Skeletal muscle cell (primary cell): Measurements from ENCODE around the gene SLAMF7.
"Not testable (repeated sequence)": the region's sequence is repeated elsewhere in the genome, so short reads cannot be mapped to it uniquely, and the experiment has no call there.

ENCODE experiments used
- DNase-seq: peaks from one replicate; pipeline ENCODE4 v3.0.0-alpha.2; 2010; ENCODE audit warnings: low read depth
- H3K4me3 ChIP-seq: 2 replicates; pipeline ENCODE4 v1.5.1; 2011; ENCODE audit warnings: low read depth, mild to moderate bottlenecking, control low read depth, low read length, moderate library complexity

SLAMF7 gene

DNA sequence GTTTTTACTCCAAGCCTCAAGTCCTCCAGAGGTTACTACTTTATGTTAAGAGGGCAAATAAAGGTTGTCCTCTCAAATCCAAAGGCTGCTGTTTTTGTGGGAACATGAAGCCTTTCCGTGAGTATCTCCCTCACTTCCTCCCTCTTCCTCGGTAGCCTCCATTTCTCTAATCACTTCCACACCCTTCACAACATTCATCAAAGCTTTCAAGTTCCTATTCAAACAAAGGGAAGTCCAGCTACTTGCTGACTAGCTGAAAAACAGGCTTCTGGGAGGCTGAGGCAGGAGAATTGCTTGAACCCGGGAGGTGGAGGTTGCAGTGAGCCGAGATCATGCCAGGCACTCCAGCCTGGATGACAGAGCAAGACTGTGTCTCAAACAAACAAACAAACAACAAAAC, 20.8 kb upstream of the SLAMF7 start:
- no peak overlapping the region for H3K4me3 ChIP-seq
- no peak for DNase-seq

DNA sequence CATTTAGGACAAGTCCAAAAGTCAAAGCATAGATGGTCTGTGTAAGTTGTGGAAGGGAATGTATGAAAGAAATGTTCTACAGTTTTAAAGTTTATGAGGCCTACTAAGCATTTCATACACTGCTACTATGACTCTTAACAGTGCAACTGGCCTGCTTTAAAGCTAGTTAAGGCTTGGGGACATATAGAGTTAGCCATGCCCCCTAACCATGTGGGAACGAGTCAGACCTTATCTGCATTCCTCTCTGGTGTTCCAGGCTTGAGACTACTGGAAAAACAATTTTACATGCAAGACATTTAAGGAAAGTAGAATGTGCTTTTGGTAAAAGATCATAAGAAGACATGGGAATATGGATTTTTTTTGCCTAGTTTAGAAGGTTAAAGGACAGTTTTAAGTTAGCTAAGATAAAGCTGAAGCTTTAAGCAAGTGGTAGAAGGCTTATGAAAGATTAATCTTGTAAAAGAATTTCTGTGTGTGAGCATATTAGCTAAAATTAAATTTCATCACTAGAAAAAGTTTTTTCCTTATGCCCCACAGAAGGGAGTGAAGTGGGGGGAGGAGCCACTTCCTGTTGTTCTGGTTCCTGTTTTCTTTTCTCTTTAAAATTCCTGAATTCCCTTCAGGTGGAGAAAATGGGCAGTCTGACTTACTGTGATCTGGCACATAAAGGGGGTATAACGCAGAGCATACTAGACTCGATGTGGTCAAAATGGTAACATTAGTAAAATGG, 18.5 kb upstream of the SLAMF7 start:
- H3K4me3 ChIP-seq: no peak overlapping the region
- DNase-seq: no peak

DNA sequence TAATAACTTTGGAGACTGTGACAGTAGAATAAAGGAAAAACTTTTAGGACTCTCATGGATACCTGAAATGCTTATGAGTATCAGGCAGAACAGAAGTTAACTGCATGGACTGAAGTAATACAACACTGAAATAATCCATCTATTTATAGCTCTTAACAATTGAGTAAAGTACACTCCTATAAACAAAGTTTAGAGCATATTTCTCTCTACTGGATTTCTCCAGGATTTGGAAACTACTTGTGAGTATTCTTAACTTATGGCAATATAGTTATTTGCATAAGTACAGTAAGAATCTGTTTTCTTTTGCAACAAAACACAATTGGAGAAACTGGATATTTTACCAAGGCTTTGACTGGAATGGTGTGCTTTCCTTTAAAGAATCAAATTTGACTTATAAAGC, 17.6 kb upstream of the SLAMF7 start:
- no peak overlapping the region for H3K4me3 ChIP-seq
- DNase-seq: no peak

DNA sequence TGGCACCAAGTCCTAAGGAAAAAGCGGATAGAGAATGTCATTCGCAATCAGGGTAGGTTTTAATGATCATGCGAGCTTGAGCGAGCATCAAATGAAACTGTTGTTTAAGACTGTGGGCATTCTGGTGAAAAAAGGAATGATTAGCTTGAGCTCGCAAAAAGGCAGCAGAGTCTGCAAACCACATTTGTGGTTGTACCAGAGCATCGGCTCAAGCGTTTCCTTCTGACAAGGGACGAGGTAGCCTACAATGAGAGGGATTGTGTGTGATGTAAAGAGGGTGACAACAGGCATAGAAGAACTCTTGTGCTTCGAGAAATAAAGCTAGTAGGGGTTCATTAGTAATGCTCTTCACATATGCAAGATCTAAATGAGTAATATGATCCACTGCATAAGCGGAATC, 16.3 kb upstream of the SLAMF7 start:
- H3K4me3 ChIP-seq: no peak overlapping the region
- DNase-seq: no peak

DNA sequence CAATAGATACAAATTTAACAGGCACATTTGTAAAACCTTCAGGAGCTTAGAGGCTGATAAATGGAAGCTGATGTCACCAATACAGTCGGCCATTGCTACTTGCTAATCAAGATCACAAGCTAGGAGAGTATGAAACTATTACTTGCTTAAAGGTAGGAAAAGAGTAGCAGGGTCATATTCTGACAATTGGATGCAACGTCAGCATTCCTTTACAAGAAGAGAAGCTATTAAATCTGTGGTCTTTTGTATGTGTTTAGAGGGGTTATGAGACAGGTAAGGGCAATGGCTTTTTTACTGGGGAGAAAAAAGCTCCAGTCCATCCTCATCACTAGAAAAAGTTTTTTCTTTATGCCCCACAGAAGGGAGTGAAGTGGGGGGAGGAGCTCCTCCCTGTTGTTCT, 15.7 kb upstream of the SLAMF7 start:
- DNase-seq: no peak

DNA sequence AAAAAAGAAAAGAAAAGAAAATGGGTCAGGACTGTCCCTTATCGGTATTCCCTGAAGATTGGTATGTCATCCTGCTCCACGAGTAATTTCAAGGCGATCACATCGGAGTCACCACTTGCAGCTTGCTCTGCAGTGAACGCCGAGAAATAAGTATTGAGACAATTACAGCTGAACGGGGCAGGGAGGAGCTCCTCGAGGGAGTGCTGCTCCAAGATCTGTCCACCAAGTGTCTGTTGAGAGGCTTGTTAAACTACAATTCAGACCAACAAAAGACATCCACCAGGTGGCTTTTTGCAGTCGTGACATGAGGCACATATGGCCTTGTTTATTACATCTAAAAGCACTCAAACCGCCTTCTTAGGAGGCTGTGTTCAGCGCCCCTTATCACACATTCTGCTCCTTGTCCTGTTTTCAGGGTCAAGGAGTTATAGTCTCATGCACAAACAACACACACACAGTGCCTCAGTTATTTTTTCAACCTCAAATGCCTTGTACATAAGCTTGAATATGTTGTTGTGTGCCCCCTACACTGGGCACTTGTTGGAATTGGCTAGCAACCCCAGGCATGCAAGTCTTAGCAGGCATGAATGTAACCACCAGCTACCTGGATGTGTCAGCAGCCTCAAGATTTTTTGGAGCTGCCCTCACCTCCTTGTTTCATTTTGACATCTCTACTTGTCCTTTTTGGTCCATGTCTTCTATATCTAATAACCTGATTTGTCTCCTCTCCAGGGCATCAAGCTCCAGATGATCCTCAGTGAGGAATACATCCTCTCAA, 14.4 kb upstream of the SLAMF7 start:
- no peak for DNase-seq
- no peak overlapping the region for H3K4me3 ChIP-seq

More for the DNA sequence above, 15.7 kb upstream of the SLAMF7 start:
- H3K4me3 ChIP-seq: no peak overlapping the region

DNA sequence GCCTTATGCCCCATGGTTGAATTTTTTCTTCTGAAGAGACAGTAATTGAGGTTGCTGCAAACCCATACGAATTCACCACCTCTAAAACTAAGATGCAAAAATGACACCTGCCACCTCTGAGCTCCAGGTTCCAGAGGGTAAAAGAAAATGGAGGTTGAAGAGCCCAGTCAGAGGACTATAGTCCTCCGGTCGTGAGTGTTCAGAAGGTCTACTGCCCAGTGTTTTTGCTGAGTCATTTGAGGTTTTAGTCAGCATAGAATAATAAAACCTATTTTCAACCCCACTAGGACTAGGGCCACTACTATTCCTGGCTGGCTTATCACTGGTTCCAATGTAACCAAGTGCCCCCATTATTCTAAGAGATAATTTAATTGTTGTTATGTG, 12.9 kb upstream of the SLAMF7 start:
- H3K4me3 ChIP-seq: no peak overlapping the region
- DNase-seq: no peak

DNA sequence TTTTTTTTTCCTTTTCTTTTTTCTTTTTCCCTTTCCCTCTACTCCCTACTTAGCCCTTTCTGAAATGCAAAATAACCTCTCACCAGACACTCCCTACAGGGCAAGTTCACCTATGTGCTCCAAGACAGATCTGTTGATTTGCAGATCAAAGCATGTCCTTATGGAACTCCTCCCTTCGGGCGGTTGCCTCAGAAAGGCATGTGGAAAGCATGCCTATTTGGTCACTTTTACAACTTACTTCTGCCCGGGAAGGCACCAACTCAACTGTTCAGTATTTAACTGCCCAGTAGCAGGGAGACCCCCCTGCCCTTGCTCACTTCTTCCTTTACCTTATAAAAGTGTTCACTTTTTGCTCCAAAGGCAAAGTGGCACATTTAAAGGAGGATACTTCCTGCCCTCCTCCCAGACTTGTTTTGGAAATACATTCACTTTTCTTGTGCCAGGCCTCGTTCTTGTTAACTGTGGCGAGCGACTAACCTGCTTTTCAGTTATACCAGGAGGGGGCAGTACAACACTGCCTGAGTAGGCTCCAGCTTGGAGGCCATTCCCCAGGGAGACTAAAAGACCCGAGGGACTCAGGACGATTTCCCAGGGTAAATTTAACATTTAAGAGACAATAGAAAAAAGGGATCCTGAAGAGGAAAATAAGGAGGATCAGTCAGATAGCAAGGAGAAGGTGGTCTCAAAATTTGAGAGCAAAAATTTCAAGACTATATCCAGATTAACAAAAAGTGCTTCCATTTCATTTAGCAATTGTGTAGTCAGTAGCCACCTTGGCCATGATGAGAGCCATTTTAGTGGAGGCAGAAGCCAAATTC, 12.3 kb upstream of the SLAMF7 start:
- peak; percentile 13 for DNase-seq
- H3K4me3 ChIP-seq: no peak overlapping the region

DNA sequence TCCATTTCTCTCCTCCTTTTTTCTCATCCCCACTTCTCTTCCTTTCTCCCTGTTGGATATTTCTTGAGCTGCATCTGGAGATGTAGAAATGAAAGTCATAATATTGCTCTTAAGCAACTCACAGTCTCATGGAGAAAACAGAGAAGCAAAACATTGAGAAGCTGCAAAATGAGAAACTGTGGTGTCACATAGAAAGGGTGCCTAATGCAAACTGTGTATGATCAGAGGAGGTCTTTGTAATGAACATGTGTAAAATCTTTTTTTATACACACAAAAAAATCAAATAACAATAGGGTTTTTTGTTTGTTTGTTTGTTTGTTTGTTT, 11.8 kb upstream of the SLAMF7 start:
- DNase-seq: no peak
- H3K4me3 ChIP-seq: no peak overlapping the region

DNA sequence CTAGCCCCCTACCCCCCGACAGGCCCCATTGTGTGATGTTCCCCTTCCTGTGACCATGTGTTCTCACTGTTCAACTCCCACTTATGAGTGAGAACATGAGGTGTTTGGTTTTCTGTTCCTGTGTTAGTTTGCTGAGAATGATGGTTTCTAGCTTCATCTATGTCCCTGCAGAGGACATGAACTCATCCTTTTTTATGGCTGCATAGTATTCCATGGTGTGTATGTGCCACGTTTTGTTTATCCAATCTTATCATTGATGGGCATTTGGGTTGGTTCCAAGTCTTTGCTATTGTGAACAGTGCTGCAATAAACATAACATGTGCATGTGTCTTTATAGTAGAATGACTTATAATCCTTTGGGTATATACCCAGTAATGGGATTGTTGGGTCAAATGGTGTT, 7.5 kb upstream of the SLAMF7 start:
- H3K4me3 ChIP-seq, DNase-seq: not testable (repeated sequence)

DNA sequence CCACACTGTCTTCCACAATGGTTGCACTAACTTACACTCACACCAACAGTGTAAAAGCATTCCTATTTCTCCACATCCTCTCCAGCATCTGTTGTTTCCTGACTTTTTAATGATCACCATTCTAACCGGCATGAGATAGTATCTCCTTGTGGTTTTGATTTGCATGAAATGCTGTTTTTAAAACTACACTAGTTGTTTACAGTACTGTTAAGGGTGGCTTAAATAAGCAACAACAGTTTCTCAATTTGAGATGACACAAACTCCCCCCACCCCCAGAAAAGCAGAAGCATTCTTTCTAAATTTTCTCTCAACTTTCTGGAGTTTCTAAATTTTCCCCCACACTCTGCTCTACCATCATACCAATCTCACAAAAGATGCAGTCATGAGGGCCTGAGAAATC, 7.1 kb upstream of the SLAMF7 start:
- no peak for DNase-seq
- H3K4me3 ChIP-seq: no peak overlapping the region

DNA sequence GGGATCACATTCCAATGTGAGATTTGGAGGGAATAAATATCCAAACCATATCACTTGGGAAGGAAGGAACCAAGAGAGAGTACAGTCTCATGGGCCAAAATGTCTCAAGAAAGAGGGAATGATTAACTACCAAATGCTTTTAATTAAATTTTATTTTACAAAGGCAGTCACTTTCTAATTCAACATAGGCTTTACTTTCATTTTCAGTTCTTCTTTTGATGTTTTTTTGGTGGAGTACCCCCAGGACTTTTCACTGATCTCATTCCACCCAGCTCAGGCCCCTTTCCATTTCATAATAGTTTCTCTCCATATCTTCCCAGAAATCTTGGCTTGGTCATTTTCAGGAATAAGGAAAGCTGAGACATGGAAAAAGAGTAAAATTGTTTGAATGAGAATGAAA, 5.1 kb upstream of the SLAMF7 start:
- DNase-seq: no peak
- no peak overlapping the region for H3K4me3 ChIP-seq

DNA sequence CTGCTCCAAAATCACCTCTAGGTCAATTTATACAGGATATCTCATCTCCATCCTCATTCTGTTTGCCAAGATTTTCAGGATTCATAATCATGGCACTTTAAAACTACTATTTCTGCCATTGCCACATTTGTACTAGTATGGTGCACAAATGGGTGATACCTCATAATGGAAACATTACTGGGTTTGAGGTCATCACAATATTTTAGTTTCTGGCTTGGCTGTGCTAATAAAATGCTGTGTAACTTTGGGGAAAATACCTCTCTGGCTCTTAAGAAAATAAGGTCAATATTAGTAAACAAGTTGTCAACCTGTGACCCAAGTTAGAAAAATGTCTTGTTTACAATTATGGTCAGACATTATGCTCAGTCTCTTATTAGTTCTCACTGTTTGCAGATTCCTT, 4.7 kb upstream of the SLAMF7 start:
- no peak overlapping the region for H3K4me3 ChIP-seq
- DNase-seq: no peak

DNA sequence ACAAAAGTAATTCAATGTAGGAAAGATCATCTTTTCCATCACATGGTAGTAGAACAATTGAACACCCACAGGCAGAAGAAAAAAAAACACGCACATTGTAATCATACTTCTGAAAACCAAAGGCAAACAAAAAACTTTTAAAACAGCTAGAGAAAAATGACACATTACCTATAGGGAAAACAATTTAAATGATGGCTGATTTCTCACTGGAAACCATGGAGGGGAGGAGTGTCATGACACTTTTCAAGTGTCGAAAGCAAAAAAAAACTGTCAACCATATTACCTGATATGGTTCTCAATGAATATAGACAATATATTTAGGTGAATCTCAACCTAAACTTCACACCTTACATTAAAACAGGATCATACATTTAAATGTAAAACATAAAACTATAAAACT, 776 bp upstream of the SLAMF7 start:
- no peak for DNase-seq
- no peak overlapping the region for H3K4me3 ChIP-seq

DNA sequence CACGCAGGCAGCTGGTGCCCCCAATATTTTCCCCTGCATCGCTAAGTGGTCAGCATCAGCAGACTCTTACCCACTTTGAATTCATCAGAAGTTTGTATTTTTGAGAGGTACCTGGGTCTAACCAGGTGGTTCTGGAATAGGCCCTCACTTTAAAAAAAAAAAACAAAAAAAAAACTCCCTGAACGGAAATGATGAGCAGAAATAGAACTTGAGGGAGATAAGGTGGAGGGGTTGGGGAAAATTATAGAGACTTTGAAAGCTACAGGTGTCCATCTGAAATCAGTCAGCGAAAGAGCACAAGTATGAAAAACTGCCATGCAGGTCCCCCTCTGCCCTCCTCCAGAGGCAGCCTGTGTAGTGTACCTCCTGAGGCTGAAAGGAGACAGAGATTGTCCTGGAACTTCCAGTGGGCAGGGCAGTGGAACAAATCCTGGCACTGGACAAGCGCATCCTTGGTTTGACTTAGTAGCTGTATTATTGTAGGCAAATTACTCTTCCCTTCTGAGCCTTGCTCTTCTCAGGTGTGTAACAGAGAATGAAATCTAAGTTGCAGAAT, 1.2 kb downstream of the SLAMF7 start:
- DNase-seq: no peak
- no peak overlapping the region for H3K4me3 ChIP-seq

DNA sequence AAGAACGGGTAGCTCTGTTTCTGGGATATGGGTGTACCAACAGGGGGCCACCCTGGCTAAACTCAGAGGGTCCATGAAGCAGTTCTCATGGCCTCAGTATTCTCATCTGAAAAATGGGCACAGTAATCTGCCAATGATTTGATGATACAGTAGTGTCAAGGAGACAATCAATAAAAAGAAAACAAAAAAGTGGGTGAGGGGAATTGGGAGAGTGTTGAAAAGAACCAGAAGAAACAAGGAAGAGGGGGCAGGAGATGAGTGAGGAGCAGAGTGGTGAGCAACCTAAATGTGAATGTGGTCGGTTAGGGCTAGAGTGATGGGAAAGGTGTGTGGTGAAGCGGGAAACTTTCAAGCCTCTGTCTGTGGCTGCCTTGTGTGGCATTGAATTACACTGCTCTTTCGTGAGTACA, 2.0 kb downstream of the SLAMF7 start:
- H3K4me3 ChIP-seq: no peak overlapping the region
- no peak for DNase-seq

DNA sequence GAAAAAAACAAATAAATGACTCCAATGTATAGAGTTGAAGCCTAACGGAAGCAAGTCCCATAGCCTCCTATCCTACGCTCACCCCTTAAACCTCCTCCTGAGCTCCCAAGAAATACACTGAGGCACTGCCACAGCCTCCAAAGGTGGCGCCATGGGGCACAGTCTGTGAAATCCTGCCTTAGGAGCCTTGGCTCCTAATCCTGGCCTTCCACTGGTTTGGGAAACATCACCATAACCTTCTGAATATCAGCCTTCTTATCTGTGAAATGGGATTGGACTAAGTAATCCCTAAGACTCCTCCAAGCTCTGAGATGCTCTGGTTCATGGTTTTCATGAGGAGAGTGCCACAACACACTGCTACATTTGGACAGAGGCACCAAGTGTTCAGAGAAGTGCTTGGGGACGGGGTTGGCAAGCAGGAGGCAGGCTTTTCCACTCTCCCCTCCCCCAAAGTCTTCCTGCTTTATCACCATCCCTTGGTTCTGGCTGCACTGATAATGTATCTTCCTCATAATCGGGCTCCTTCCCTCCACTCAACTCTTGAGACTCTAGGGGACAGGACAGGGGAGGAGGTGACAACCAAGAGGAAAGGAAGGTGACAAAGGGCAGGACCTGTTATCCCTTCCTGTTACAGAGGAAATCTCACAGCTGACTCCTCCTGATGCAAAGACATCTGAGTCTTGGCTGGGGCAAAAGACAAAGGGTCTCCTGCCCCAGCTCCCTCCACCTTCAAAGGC, 2.7 kb downstream of the SLAMF7 start:
- DNase-seq: no peak
- no peak overlapping the region for H3K4me3 ChIP-seq

DNA sequence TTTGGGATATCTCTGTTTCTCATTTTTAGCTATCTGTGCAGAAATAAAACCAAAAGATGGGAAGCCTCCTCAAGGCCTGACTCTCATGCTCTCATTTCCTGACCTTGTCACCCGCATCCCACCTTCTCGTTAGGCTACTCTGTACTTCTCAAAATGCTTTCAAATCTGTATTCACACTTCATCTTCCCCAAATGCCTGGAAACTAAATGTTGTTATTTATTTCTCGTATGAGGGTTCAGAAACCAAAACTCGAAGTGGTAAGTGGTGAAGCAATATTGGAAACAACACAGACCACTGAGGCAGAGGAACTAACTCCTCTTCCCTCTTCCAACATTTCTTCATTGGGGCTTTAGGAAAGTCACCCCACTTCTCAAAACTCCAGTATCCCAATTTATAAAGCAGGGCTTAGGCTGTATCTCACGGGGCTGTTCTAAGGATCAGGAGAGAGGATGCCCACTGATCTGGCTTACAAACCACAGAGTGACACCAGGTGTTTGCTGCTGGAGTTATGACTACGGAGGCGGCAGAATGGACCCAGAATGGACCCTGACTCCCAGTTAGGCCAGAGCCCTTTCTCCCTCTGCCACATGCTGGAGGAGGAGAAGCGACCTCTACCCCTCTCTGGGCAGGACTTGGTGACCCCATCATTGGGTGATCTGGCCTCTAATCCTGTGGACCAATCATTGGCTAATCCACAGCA, 3.5 kb downstream of the SLAMF7 start:
- DNase-seq: no peak
- H3K4me3 ChIP-seq: no peak overlapping the region

DNA sequence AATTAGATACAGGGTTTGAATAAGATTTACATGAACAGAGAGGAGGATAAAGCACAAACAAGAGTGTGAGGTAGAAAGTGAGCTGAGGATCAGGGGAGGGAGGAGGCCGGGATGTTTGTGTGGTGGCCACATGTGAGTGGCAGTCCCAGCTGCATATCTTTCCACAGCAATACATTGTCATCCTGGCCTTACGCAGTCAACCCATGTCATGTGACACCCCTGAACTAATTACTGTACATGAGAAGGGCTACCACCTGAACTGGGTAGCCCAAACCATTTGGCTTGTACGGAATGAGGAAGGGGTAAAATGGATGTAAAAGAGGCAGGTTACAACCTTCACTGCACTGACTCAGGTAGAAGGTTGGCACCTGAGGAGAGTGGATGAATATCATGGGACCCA, 4.2 kb downstream of the SLAMF7 start:
- no peak overlapping the region for H3K4me3 ChIP-seq
- no peak for DNase-seq
